Endothelial cell of umbilical vein (primary cell): ENCODE data around the gene ZMIZ1. TPM values are rescaled to one million over a fixed set of nuclear protein-coding genes. Genes with fewer than 3 reads are reported as not detected.

Experiments used
- BruUV-seq: library from RNA; stranded (reverse); fragments of 400-500 nt; replicated peaks from 2 replicates; lab custom pipeline; 2021; lab: Mats Ljungman, UMichigan
- CTCF ChIA-PET: fragments of 300-600, 350-600 bp; sonication (Branson Sonifier 250); formaldehyde crosslinking; loops from one replicate; lab custom pipeline; 2021; ENCODE audit warnings: antibody characterized with exemption, inconsistent platforms; lab: Charles Lee
- POLR2A ChIA-PET: fragments of 300-600, 350-600 bp; sonication (Branson Sonifier 250); formaldehyde crosslinking; loops from one replicate; lab custom pipeline; 2021; ENCODE audit warnings: antibody characterized with exemption, inconsistent platforms; lab: Charles Lee
- DNase-seq: peaks from one replicate; pipeline ENCODE4 v3.0.0-alpha.2; 2011; ENCODE audit warnings: low read depth, low spot score
- FAIRE-seq: peaks from 2 replicates; lab custom pipeline; 2011; peaks lifted over from hg19 to GRCh38; lab: Jason Lieb, UNC
- H2AFZ ChIP-seq: 2 replicates; pipeline ENCODE4 v1.6.0; 2012; ENCODE audit warnings: low read depth, low read length, control low read depth, inconsistent platforms
- H3K27ac ChIP-seq: 2 replicates; pipeline ENCODE4 v1.5.1; 2011; ENCODE audit warnings: low read depth, mild to moderate bottlenecking, control low read depth, low read length, moderate library complexity; ENCODE audit not compliant: insufficient read depth
- H3K27me3 ChIP-seq, 2 experiments: 2 replicates each; pipeline versions ENCODE4 v1.6.0 to v1.6.1; 2011; ENCODE audit warnings: low read length in 2 of 2, mixed read lengths in 1 of 2; ENCODE audit not compliant: control insufficient read depth in 2 of 2, insufficient read depth in 2 of 2
- H3K36me3 ChIP-seq, 2 experiments: 2 replicates in 1 of 2; 3 replicates in 1 of 2; pipeline ENCODE4 v1.5.1; 2011; ENCODE audit warnings: low read length in 2 of 2, mild to moderate bottlenecking in 1 of 2, moderate library complexity in 1 of 2; ENCODE audit not compliant: control insufficient read depth in 2 of 2, insufficient read depth in 2 of 2; ENCODE audit errors: extremely low read depth in 1 of 2
- H3K4me1 ChIP-seq: 3 replicates; pipeline ENCODE4 v1.5.1; 2011; ENCODE audit warnings: mild to moderate bottlenecking, low read length; ENCODE audit not compliant: control insufficient read depth, insufficient read depth; ENCODE audit errors: extremely low read depth
- H3K4me2 ChIP-seq: 2 replicates; pipeline ENCODE4 v1.6.1; 2011; ENCODE audit warnings: low read length, control low read depth, mixed read lengths; ENCODE audit not compliant: insufficient read depth
- H3K4me3 ChIP-seq, 3 experiments: fragments of 200-600 bp in 1 of 3; sonication (generic), shearing (Covaris generic) in 1 of 3; replicated peaks in 1 of 3; 2 replicates each; pipeline ENCODE4 v1.5.1; 2011 to 2016; ENCODE audit warnings: control low read depth in 3 of 3, low read length in 3 of 3, mild to moderate bottlenecking in 2 of 3, inconsistent platforms in 1 of 3, low read depth in 1 of 3, moderate library complexity in 1 of 3; ENCODE audit not compliant: insufficient read depth in 1 of 3
- H3K79me2 ChIP-seq: 2 replicates; pipeline ENCODE4 v1.6.0; 2012; ENCODE audit warnings: low read length, inconsistent platforms; ENCODE audit not compliant: control insufficient read depth, insufficient read depth
- H3K9ac ChIP-seq: replicated peaks from 2 replicates; pipeline ENCODE3; 2011; ENCODE audit warnings: low read length, control low read depth; ENCODE audit not compliant: insufficient read depth; ENCODE audit errors: extremely low read depth
- H3K9me1 ChIP-seq: replicated peaks from 3 replicates; pipeline ENCODE4 v1.6.0; 2011; ENCODE audit warnings: mild to moderate bottlenecking, low read length; ENCODE audit not compliant: control insufficient read depth, insufficient read depth; ENCODE audit errors: extremely low read depth
- H3K9me3 ChIP-seq: replicated peaks from 2 replicates; pipeline ENCODE4 v1.5.1; 2012; ENCODE audit warnings: low read length, inconsistent platforms; ENCODE audit not compliant: control insufficient read depth, insufficient read depth
- H4K20me1 ChIP-seq: replicated peaks from 2 replicates; pipeline ENCODE3; 2011; ENCODE audit warnings: mild to moderate bottlenecking, low read length; ENCODE audit not compliant: control insufficient read depth, insufficient read depth; ENCODE audit errors: extremely low read depth
- CTCF ChIP-seq, 2 donors: IDR thresholded peaks; 1 replicate in 1 of 2; 2 replicates in 1 of 2; pipeline ENCODE4 v1.5.1; 2011; ENCODE audit warnings: low read length in 2 of 2, mild to moderate bottlenecking in 2 of 2, moderate library complexity in 2 of 2, control low read depth in 1 of 2, inconsistent platforms in 1 of 2, low read depth in 1 of 2; ENCODE audit not compliant: insufficient read depth in 1 of 2; ENCODE audit errors: extremely low read depth in 1 of 2
- EZH2 ChIP-seq: IDR thresholded peaks from 2 replicates; pipeline ENCODE4 v1.6.1; 2012; ENCODE audit warnings: borderline replicate concordance, low read depth, mild to moderate bottlenecking, moderate library complexity, low read length, inconsistent platforms; ENCODE audit not compliant: severe bottlenecking
- FOS ChIP-seq: IDR thresholded peaks from 2 replicates; pipeline ENCODE4 v1.6.1; 2011; ENCODE audit warnings: mild to moderate bottlenecking, low read length, moderate library complexity, borderline replicate concordance; ENCODE audit not compliant: insufficient read depth
- GATA2 ChIP-seq: IDR thresholded peaks from 2 replicates; pipeline ENCODE4 v1.7.0; 2011; ENCODE audit warnings: low read depth, mild to moderate bottlenecking, moderate library complexity, mixed read lengths, low read length; ENCODE audit not compliant: insufficient read length, insufficient read depth
- JUN ChIP-seq: IDR thresholded peaks from 2 replicates; pipeline ENCODE4 v1.6.1; 2011; ENCODE audit warnings: borderline replicate concordance, low read depth; ENCODE audit not compliant: insufficient read length, insufficient read depth
- MAX ChIP-seq: IDR thresholded peaks from 2 replicates; pipeline ENCODE4 v1.6.1; 2011; ENCODE audit not compliant: insufficient read depth, insufficient read length
- MYC ChIP-seq: IDR thresholded peaks from one replicate; pipeline ENCODE4 v1.6.1; 2011; ENCODE audit warnings: mild to moderate bottlenecking, low read depth, low read length
- POLR2A ChIP-seq: IDR thresholded peaks from 2 replicates; pipeline ENCODE4 v1.6.1; 2012; ENCODE audit warnings: low read depth, mild to moderate bottlenecking, control low read depth, low read length
- POLR2AphosphoS5 ChIP-seq: IDR thresholded peaks from 2 replicates; pipeline ENCODE4 v1.6.1; 2012; ENCODE audit warnings: low read depth, mild to moderate bottlenecking, control low read depth, low read length, moderate library complexity; ENCODE audit not compliant: insufficient read depth
- dilution Hi-C: fragments of 300-500 bp; cut with MboI; formaldehyde crosslinking; loops from one replicate; pipeline ENCODE4 v1.15.0; 2019; ENCODE audit warnings: low sequenced_read_pairs; ENCODE audit not compliant: extremely low pct_ligation_motif_present
- intact Hi-C: fragments of 100-400 bp; cut with micrococcal nuclease; formaldehyde crosslinking; loops from one replicate; pipeline ENCODE4 v1.10.0; 2022
- polyA plus RNA-seq, 4 experiments: library from polyadenylated mRNA; depleted of rRNA in 3 of 4; stranded (reverse) in 3 of 4; unstranded in 1 of 4; fragments of >200 nt; gene quantifications; 2 replicates each; pipeline versions ENCODE4 v1.2.1 to v1.2.3, GENCODE V29; 2011 to 2012; ENCODE audit warnings: missing spikeins in 1 of 4
- total RNA-seq: library from RNA; stranded (reverse); gene quantifications from 2 replicates; pipeline ENCODE4 v1.2.3, GENCODE V29; 2021

The ZMIZ1 gene
- total and polyA plus RNA-seq, 2 donors (not counting 3 experiments of a cell fraction or from before 2014, with no cell fraction given), result 12.5 to 46.7 TPM

- BruUV-seq, result no TSS peak
- Histone ChIP-seq H3K4me2 (no peak overlapping the region), H3K27ac (no peak overlapping the region), H3K4me1 (no peaks in the 10 kb centered on the region), H4K20me1 (no peaks in the 10 kb centered on the region), H3K4me3 (no peak overlapping the region), H3K9me1 (no peaks in the 10 kb centered on the region), H3K27me3 (no peaks in the 10 kb centered on the region), H3K36me3 (peaks cover 7 to 83% of the 10 kb centered on the region in 2 experiments), H3K9ac (no peak overlapping the region), H3K9me3 (no peaks in the 10 kb centered on the region), H2AFZ (no peak overlapping the region), H3K79me2 (no peaks in the 10 kb centered on the region)
- CTCF ChIA-PET, result no interaction called here
- dilution Hi-C loops, result no loop called here
- intact Hi-C loops, result no loop called here
- DNase-seq (no peak), FAIRE-seq (no peak)
- TF ChIP-seq POLR2A, result no peak
- no peak for TF ChIP-seq GATA2
- no peak for TF ChIP-seq JUN
- TF ChIP-seq MAX, result no peak
- TF ChIP-seq CTCF (IDR thresholded peaks at IDR 0.05; ENCODE audit: extremely low read depth in 1 of 2, insufficient read depth in 1 of 2, low read depth in 1 of 2, low read length in 2 of 2), result no peak
- TF ChIP-seq MYC, result no peak
- no peak for TF ChIP-seq EZH2
- TF ChIP-seq POLR2AphosphoS5, result no peak
- TF ChIP-seq FOS, result no peak
- POLR2A ChIA-PET, result no interaction called here
These were observed 237.2 kb downstream of the ZMIZ1 start for GRCh38 chr10:79305988-79306387.
